ENCODE measurements around the gene PROKR2. TPM values are rescaled to one million over a fixed set of nuclear protein-coding genes. Genes with fewer than 3 reads are reported as not detected.

Gene PROKR2
- total RNA-seq (1 to 10 TPM in 1 of 2 donors, under 1 TPM in 1; 0.66 to 3.2 TPM), polyA plus RNA-seq (ENCODE audit: insufficient read length in 2 of 2) (1 to 10 TPM; 2.2 to 2.3 TPM)
- long read RNA-seq, donor 1: 0 reads
- long read RNA-seq, donor 2: 0 reads
- long read RNA-seq, donor 3: 0 reads
- long read RNA-seq, donor 4: 0 reads

- H3K27ac ChIP-seq (ENCODE audit: low read depth, low read length): no peak within 1 kb of the TSS
- peaks cover 45% of the 10 kb centered on the region for H3K27me3 ChIP-seq (ENCODE audit: control insufficient read depth, insufficient read depth, low read length)
- H3K4me3 ChIP-seq (ENCODE audit: low read depth, low read length): peak within 1 kb of the TSS; percentile 12
- peak in 2 of 6 donors; percentile 74 for DNase-seq (ENCODE audit: low read depth in 4 of 6, low spot score in 6 of 6)
- peaks cover 17% of the 10 kb centered on the region for H3K4me1 ChIP-seq (ENCODE audit: control insufficient read depth, insufficient read depth, low read length)
- no peaks in the 10 kb centered on the region for H3K9me3 ChIP-seq (ENCODE audit: control insufficient read depth, insufficient read depth, low read length)
- H3K36me3 ChIP-seq (ENCODE audit: control insufficient read depth, insufficient read depth, low read length): no peaks in the 10 kb centered on the region
- WGBS (ENCODE audit: insufficient coverage): under 1% methylated on average over 92 of the region's 92 CpGs
Observed at GRCh38 chr20:5316188-5317158, at the start of gene PROKR2. PROKR2 (minus strand) TSS chr20:5316954; CDS start chr20:5314369, 2,585 bp downstream.

- H3K4me3 ChIP-seq (ENCODE audit: low read depth, low read length): no peak overlapping the region
- WGBS (ENCODE audit: insufficient coverage): 74% methylated on average over 3 of the region's 3 CpGs
- no peak for DNase-seq (ENCODE audit: low read depth in 4 of 6, low spot score in 6 of 6)
- H3K36me3 ChIP-seq (ENCODE audit: control insufficient read depth, insufficient read depth, low read length): no peaks in the 10 kb centered on the region
- no peaks in the 10 kb centered on the region for H3K4me1 ChIP-seq (ENCODE audit: control insufficient read depth, insufficient read depth, low read length)
- H3K27ac ChIP-seq (ENCODE audit: low read depth, low read length): no peak overlapping the region
- H3K9me3 ChIP-seq (ENCODE audit: control insufficient read depth, insufficient read depth, low read length): no peaks in the 10 kb centered on the region
- H3K27me3 ChIP-seq (ENCODE audit: control insufficient read depth, insufficient read depth, low read length): no peaks in the 10 kb centered on the region
Observed at GRCh38 chr20:5364997-5365597, 48.3 kb upstream of the PROKR2 start.

- no peaks in the 10 kb centered on the region for H3K27me3 ChIP-seq (ENCODE audit: control insufficient read depth, insufficient read depth, low read length)
Observed at GRCh38 chr20:5364136-5364821, 47.5 kb upstream of the PROKR2 start.

GRCh38 chr20:5362771-5363170, 46.0 kb upstream of the PROKR2 start:
- Histone ChIP-seq H3K27ac (ENCODE audit: low read depth, low read length) (no peak overlapping the region), H3K36me3 (ENCODE audit: control insufficient read depth, insufficient read depth, low read length) (no peaks in the 10 kb centered on the region), H3K27me3 (ENCODE audit: control insufficient read depth, insufficient read depth, low read length) (no peaks in the 10 kb centered on the region), H3K4me1 (ENCODE audit: control insufficient read depth, insufficient read depth, low read length) (no peaks in the 10 kb centered on the region), H3K9me3 (ENCODE audit: control insufficient read depth, insufficient read depth, low read length) (no peaks in the 10 kb centered on the region), H3K4me3 (ENCODE audit: low read depth, low read length) (no peak overlapping the region)
- no peak for DNase-seq (ENCODE audit: low read depth in 4 of 6, low spot score in 6 of 6)
- WGBS (ENCODE audit: insufficient coverage): no CpG with 5 or more reads among the region's 2 CpGs

More at GRCh38 chr20:5364136-5364821, 47.5 kb upstream of the PROKR2 start:
- Histone ChIP-seq H3K4me3 (ENCODE audit: low read depth, low read length) (no peak overlapping the region), H3K27ac (ENCODE audit: low read depth, low read length) (no peak overlapping the region), H3K9me3 (ENCODE audit: control insufficient read depth, insufficient read depth, low read length) (no peaks in the 10 kb centered on the region), H3K4me1 (ENCODE audit: control insufficient read depth, insufficient read depth, low read length) (no peaks in the 10 kb centered on the region), H3K36me3 (ENCODE audit: control insufficient read depth, insufficient read depth, low read length) (no peaks in the 10 kb centered on the region)
- no peak for DNase-seq (ENCODE audit: low read depth in 4 of 6, low spot score in 6 of 6)
- WGBS (ENCODE audit: insufficient coverage): 92% methylated on average over 2 of the region's 4 CpGs

GRCh38 chr20:5361176-5361575, 44.4 kb upstream of the PROKR2 start:
- no peaks in the 10 kb centered on the region for H3K9me3 ChIP-seq (ENCODE audit: control insufficient read depth, insufficient read depth, low read length)
- H3K36me3 ChIP-seq (ENCODE audit: control insufficient read depth, insufficient read depth, low read length): no peaks in the 10 kb centered on the region
- H3K4me3 ChIP-seq (ENCODE audit: low read depth, low read length): no peak overlapping the region
- H3K27me3 ChIP-seq (ENCODE audit: control insufficient read depth, insufficient read depth, low read length): no peaks in the 10 kb centered on the region
- H3K27ac ChIP-seq (ENCODE audit: low read depth, low read length): no peak overlapping the region
- no peaks in the 10 kb centered on the region for H3K4me1 ChIP-seq (ENCODE audit: control insufficient read depth, insufficient read depth, low read length)
- no peak for DNase-seq (ENCODE audit: low read depth in 4 of 6, low spot score in 6 of 6)
- WGBS (ENCODE audit: insufficient coverage): 79% methylated on average over 2 of the region's 4 CpGs

- Histone ChIP-seq H3K9me3 (ENCODE audit: control insufficient read depth, insufficient read depth, low read length) (no peaks in the 10 kb centered on the region), H3K27me3 (ENCODE audit: control insufficient read depth, insufficient read depth, low read length) (no peaks in the 10 kb centered on the region), H3K4me3 (ENCODE audit: low read depth, low read length) (no peak overlapping the region), H3K27ac (ENCODE audit: low read depth, low read length) (no peak overlapping the region), H3K4me1 (ENCODE audit: control insufficient read depth, insufficient read depth, low read length) (no peaks in the 10 kb centered on the region), H3K36me3 (ENCODE audit: control insufficient read depth, insufficient read depth, low read length) (no peaks in the 10 kb centered on the region)
- no peak for DNase-seq (ENCODE audit: low read depth in 4 of 6, low spot score in 6 of 6)
- WGBS (ENCODE audit: insufficient coverage): no CpG with 5 or more reads among the region's 2 CpGs
Observed at GRCh38 chr20:5357946-5358345, 41.2 kb upstream of the PROKR2 start.

GRCh38 chr20:5356941-5357340, 40.2 kb upstream of the PROKR2 start:
- H3K27ac ChIP-seq (ENCODE audit: low read depth, low read length): no peak overlapping the region
- no peaks in the 10 kb centered on the region for H3K4me1 ChIP-seq (ENCODE audit: control insufficient read depth, insufficient read depth, low read length)
- no peak for DNase-seq (ENCODE audit: low read depth in 4 of 6, low spot score in 6 of 6)
- no peaks in the 10 kb centered on the region for H3K27me3 ChIP-seq (ENCODE audit: control insufficient read depth, insufficient read depth, low read length)
- H3K4me3 ChIP-seq (ENCODE audit: low read depth, low read length): no peak overlapping the region
- no peaks in the 10 kb centered on the region for H3K9me3 ChIP-seq (ENCODE audit: control insufficient read depth, insufficient read depth, low read length)
- no peaks in the 10 kb centered on the region for H3K36me3 ChIP-seq (ENCODE audit: control insufficient read depth, insufficient read depth, low read length)
- 83% methylated on average over 3 of the region's 4 CpGs for WGBS (ENCODE audit: insufficient coverage)

- H3K27me3 ChIP-seq (ENCODE audit: control insufficient read depth, insufficient read depth, low read length): no peaks in the 10 kb centered on the region
- H3K27ac ChIP-seq (ENCODE audit: low read depth, low read length): no peak overlapping the region
- H3K4me1 ChIP-seq (ENCODE audit: control insufficient read depth, insufficient read depth, low read length): no peaks in the 10 kb centered on the region
- no peak overlapping the region for H3K4me3 ChIP-seq (ENCODE audit: low read depth, low read length)
- H3K9me3 ChIP-seq (ENCODE audit: control insufficient read depth, insufficient read depth, low read length): no peaks in the 10 kb centered on the region
- H3K36me3 ChIP-seq (ENCODE audit: control insufficient read depth, insufficient read depth, low read length): no peaks in the 10 kb centered on the region
- DNase-seq (ENCODE audit: low read depth in 4 of 6, low spot score in 6 of 6): no peak
- WGBS (ENCODE audit: insufficient coverage): 100% methylated on average over 1 of the region's 2 CpGs
Observed at GRCh38 chr20:5354901-5355300, 38.1 kb upstream of the PROKR2 start.
